H9 (cell line): ENCODE data around the gene DDX51. TPM values are rescaled to one million over a fixed set of nuclear protein-coding genes. Genes with fewer than 3 reads are reported as not detected.

Source experiments
- DNase-seq: peaks from one replicate; pipeline ENCODE4 v3.0.0-alpha.2; 2017
- H2AFZ ChIP-seq: one replicate; pipeline ENCODE4 v1.6.1; 2013; ENCODE audit warnings: mild to moderate bottlenecking, low read length, control low read depth, moderate library complexity
- H2AK5ac ChIP-seq: 2 replicates; pipeline ENCODE4 v1.6.1; 2013; ENCODE audit warnings: low read length, control low read depth, mixed read lengths; ENCODE audit not compliant: insufficient read length
- H2BK120ac ChIP-seq: one replicate; pipeline ENCODE4 v1.6.1; 2013; ENCODE audit warnings: low read depth, mild to moderate bottlenecking, low read length, control low read depth, inconsistent platforms; ENCODE audit not compliant: poor library complexity, severe bottlenecking
- H2BK12ac ChIP-seq: 2 replicates; pipeline ENCODE4 v1.6.1; 2013; ENCODE audit warnings: low read length, control low read depth, mixed read lengths, low read depth; ENCODE audit not compliant: insufficient read length
- H2BK15ac ChIP-seq: 2 replicates; pipeline ENCODE4 v1.6.1; 2013; ENCODE audit warnings: low read depth, low read length, control low read depth
- H2BK20ac ChIP-seq: one replicate; pipeline ENCODE4 v1.6.1; 2013; ENCODE audit warnings: low read depth, mild to moderate bottlenecking, low read length, control low read depth, inconsistent platforms; ENCODE audit not compliant: poor library complexity, severe bottlenecking
- H2BK5ac ChIP-seq: 2 replicates; pipeline ENCODE4 v1.6.1; 2013; ENCODE audit warnings: low read length, control low read depth, mixed read lengths; ENCODE audit not compliant: insufficient read length
- H3K14ac ChIP-seq: 2 replicates; pipeline ENCODE4 v1.6.1; 2013; ENCODE audit warnings: low read length, control low read depth; ENCODE audit not compliant: insufficient read depth
- H3K18ac ChIP-seq: 2 replicates; pipeline ENCODE4 v1.6.1; 2013; ENCODE audit warnings: low read depth, mild to moderate bottlenecking, mixed read lengths, low read length, control low read depth; ENCODE audit not compliant: insufficient read length
- H3K23ac ChIP-seq: 2 replicates; pipeline ENCODE4 v1.6.1; 2013; ENCODE audit warnings: low read length, control low read depth, mixed read lengths, low read depth; ENCODE audit not compliant: insufficient read length
- H3K23me2 ChIP-seq: 2 replicates; pipeline ENCODE4 v1.6.1; 2013; ENCODE audit warnings: low read depth, mild to moderate bottlenecking, mixed read lengths, low read length, control low read depth; ENCODE audit not compliant: insufficient read length, poor library complexity, severe bottlenecking
- H3K27ac ChIP-seq: 2 replicates; pipeline ENCODE4 v1.5.1; 2013; ENCODE audit warnings: low read length, control low read depth, mixed read lengths, low read depth; ENCODE audit not compliant: insufficient read length
- H3K27me3 ChIP-seq: 2 replicates; pipeline ENCODE4 v1.6.1; 2013; ENCODE audit warnings: low read length, control low read depth, inconsistent platforms; ENCODE audit not compliant: insufficient read depth
- H3K4ac ChIP-seq: 2 replicates; pipeline ENCODE4 v1.6.1; 2013; ENCODE audit warnings: low read depth, mild to moderate bottlenecking, control low read depth, inconsistent platforms, low read length, moderate library complexity
- H3K4me1 ChIP-seq: 2 replicates; pipeline ENCODE4 v1.6.1; 2013; ENCODE audit warnings: low read length, control low read depth, inconsistent platforms; ENCODE audit not compliant: insufficient read depth
- H3K4me2 ChIP-seq: 2 replicates; pipeline ENCODE4 v1.6.1; 2013; ENCODE audit warnings: low read length, control low read depth, mixed read lengths; ENCODE audit not compliant: insufficient read length, insufficient read depth
- H3K56ac ChIP-seq: 2 replicates; pipeline ENCODE4 v1.6.1; 2013; ENCODE audit warnings: low read depth, mild to moderate bottlenecking, mixed read lengths, low read length, control low read depth; ENCODE audit not compliant: insufficient read length
- H3K79me1 ChIP-seq: 2 replicates; pipeline ENCODE4 v1.6.1; 2013; ENCODE audit warnings: low read depth, mild to moderate bottlenecking, moderate library complexity, low read length, control low read depth, inconsistent platforms; ENCODE audit not compliant: insufficient read depth, poor library complexity, severe bottlenecking
- H3K79me2 ChIP-seq: 2 replicates; pipeline ENCODE4 v1.6.1; 2013; ENCODE audit warnings: low read length, control low read depth, inconsistent platforms; ENCODE audit not compliant: insufficient read depth
- H3K9ac ChIP-seq: 2 replicates; pipeline ENCODE4 v1.6.1; 2013; ENCODE audit warnings: low read length, control low read depth, mixed read lengths; ENCODE audit not compliant: insufficient read length; ENCODE audit errors: extremely low read depth
- H3K9me3 ChIP-seq: one replicate; pipeline ENCODE4 v1.6.1; 2013; ENCODE audit warnings: low read depth, low read length, inconsistent platforms; ENCODE audit not compliant: control insufficient read depth
- H3T11ph ChIP-seq: one replicate; pipeline ENCODE4 v1.6.1; 2013; ENCODE audit warnings: mild to moderate bottlenecking, low read length, control low read depth, inconsistent platforms
- H4K20me1 ChIP-seq: one replicate; pipeline ENCODE4 v1.6.1; 2013; ENCODE audit not compliant: control insufficient read depth, insufficient read length, insufficient read depth
- H4K5ac ChIP-seq: 2 replicates; pipeline ENCODE4 v1.6.1; 2013; ENCODE audit warnings: low read depth, mild to moderate bottlenecking, mixed read lengths, low read length, control low read depth; ENCODE audit not compliant: insufficient read length
- H4K8ac ChIP-seq: replicated peaks from 2 replicates; pipeline ENCODE4 v1.6.1; 2013; ENCODE audit warnings: low read length, control low read depth, mixed read lengths, low read depth; ENCODE audit not compliant: insufficient read length
- H4K91ac ChIP-seq: 2 replicates; pipeline ENCODE4 v1.6.1; 2013; ENCODE audit warnings: low read depth, mild to moderate bottlenecking, moderate library complexity, mixed read lengths, low read length, control low read depth; ENCODE audit not compliant: insufficient read length
- H3K27ac Mint-ChIP-seq, 3 experiments: 2 replicates in 2 of 3; 3 replicates in 1 of 3; pipeline ENCODE4 v1.8.0; 2020 to 2021; ENCODE audit warnings: mixed read lengths in 3 of 3, mild to moderate bottlenecking in 1 of 3, moderate library complexity in 1 of 3
- H3K27me3 Mint-ChIP-seq: 2 replicates; pipeline ENCODE4 v1.8.0; 2021; ENCODE audit warnings: low read depth, mild to moderate bottlenecking, moderate library complexity, mixed read lengths
- H3K36me3 Mint-ChIP-seq, 3 experiments: 2 replicates in 2 of 3; 3 replicates in 1 of 3; pipeline ENCODE4 v1.8.0; 2020 to 2021; ENCODE audit warnings: low read depth in 3 of 3, mixed read lengths in 3 of 3; ENCODE audit not compliant: insufficient read depth in 1 of 3
- H3K4me1 Mint-ChIP-seq, 2 experiments: 2 replicates each; pipeline ENCODE4 v1.8.0; 2020; ENCODE audit warnings: mixed read lengths in 2 of 2
- H3K4me3 Mint-ChIP-seq, 2 experiments: 2 replicates in 1 of 2; 3 replicates in 1 of 2; pipeline ENCODE4 v1.8.0; 2020 to 2021; ENCODE audit warnings: mild to moderate bottlenecking in 2 of 2, mixed read lengths in 2 of 2, moderate library complexity in 1 of 2
- H3K9me3 Mint-ChIP-seq, 2 experiments: 2 replicates in 1 of 2; 3 replicates in 1 of 2; pipeline ENCODE4 v1.8.0; 2020; ENCODE audit warnings: mild to moderate bottlenecking in 2 of 2, mixed read lengths in 2 of 2, moderate library complexity in 1 of 2
- WGBS: extraction: QIAGEN DNeasy Blood & Tissue Kit; methylation state at CpG from one replicate; pipeline ENCODE4 v1.1.7; 2013; ENCODE audit warnings: missing lambda C conversion rate, low lambda C conversion rate, mixed read lengths; ENCODE audit not compliant: insufficient read length; ENCODE audit errors: extremely low coverage; 5-methylcytosine and 5-hydroxymethylcytosine counted together
- total RNA-seq: library from RNA; stranded (reverse); gene quantifications from 2 replicates; pipeline ENCODE4 v1.2.1, GENCODE V29; 2021
- TF ChIP-seq, protein P1 (sequence below): fragments of 200-600 bp; sonication (generic); conservative IDR thresholded peaks from 3 replicates; pipeline ENCODE4 v1.8.0; 2021; ENCODE audit warnings: antibody characterized with exemption, mild to moderate bottlenecking

DDX51 gene
- total RNA-seq, 1 experiment from 2014 or later = 37.9 TPM

DNA sequence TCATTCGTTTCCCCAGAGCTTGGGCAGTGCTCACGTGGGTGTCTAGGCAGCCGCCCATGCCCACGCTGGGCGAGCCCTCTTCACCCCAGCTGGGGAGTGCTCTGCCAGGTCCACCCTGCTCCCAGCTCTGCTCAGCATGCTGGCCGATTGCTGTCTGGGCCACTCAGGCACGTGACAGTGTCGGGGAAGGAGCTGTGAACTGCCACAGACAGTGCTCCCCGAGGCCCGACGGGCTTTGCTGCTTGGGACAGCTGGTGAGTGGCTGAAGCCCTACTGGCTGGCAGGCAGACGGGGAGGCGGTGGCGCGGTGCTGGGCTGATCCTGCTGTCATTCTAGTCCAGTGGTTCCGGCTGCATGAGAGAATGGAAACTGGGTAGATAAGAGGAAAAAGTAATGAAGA, 15.9 kb upstream of the DDX51 start:
- no peak overlapping the region for H3K23ac ChIP-seq
- no peak overlapping the region for H4K91ac ChIP-seq
- Mint-ChIP-seq H3K27ac (no peak overlapping the region), H3K4me1 (0 out of 4 replicates have a peak, but pooled peaks cover 0 to 2% of the 10 kb centered on the region in 2 experiments), H3K36me3 (no peaks in the 10 kb centered on the region), H3K4me3 (no peak overlapping the region), H3K9me3 (no peaks in the 10 kb centered on the region; a peak in 1 of 5 replicates), H3K27me3 (peaks cover 33% of the 10 kb centered on the region)
- no peak overlapping the region for H4K8ac ChIP-seq
- H2AK5ac ChIP-seq = no peak overlapping the region
- H2BK120ac ChIP-seq = no peak overlapping the region
- no peak overlapping the region for H3K4ac ChIP-seq
- no peak overlapping the region for H3T11ph ChIP-seq
- H2BK12ac ChIP-seq = no peak overlapping the region
- H3K79me2 ChIP-seq = no peaks in the 10 kb centered on the region
- no peak for DNase-seq
- H3K27ac ChIP-seq = no peak overlapping the region
- peaks cover 18% of the 10 kb centered on the region for H3K9me3 ChIP-seq
- H3K14ac ChIP-seq = no peak overlapping the region
- TF ChIP-seq, protein P1, sequence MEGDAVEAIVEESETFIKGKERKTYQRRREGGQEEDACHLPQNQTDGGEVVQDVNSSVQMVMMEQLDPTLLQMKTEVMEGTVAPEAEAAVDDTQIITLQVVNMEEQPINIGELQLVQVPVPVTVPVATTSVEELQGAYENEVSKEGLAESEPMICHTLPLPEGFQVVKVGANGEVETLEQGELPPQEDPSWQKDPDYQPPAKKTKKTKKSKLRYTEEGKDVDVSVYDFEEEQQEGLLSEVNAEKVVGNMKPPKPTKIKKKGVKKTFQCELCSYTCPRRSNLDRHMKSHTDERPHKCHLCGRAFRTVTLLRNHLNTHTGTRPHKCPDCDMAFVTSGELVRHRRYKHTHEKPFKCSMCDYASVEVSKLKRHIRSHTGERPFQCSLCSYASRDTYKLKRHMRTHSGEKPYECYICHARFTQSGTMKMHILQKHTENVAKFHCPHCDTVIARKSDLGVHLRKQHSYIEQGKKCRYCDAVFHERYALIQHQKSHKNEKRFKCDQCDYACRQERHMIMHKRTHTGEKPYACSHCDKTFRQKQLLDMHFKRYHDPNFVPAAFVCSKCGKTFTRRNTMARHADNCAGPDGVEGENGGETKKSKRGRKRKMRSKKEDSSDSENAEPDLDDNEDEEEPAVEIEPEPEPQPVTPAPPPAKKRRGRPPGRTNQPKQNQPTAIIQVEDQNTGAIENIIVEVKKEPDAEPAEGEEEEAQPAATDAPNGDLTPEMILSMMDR = no peak
- H3K4me2 ChIP-seq = no peak overlapping the region
- H3K79me1 ChIP-seq = no peaks in the 10 kb centered on the region
- no peak overlapping the region for H2BK20ac ChIP-seq
- WGBS = no CpG with 5 or more reads among the region's 16 CpGs
- no peak overlapping the region for H2AFZ ChIP-seq
- no peak overlapping the region for H2BK5ac ChIP-seq
- H4K20me1 ChIP-seq = no peaks in the 10 kb centered on the region
- no peak overlapping the region for H4K5ac ChIP-seq
- H3K18ac ChIP-seq = no peak overlapping the region
- H3K27me3 ChIP-seq = no peaks in the 10 kb centered on the region; the same call in 1 of the 2 replicates
- H2BK15ac ChIP-seq = no peak overlapping the region
- no peaks in the 10 kb centered on the region for H3K4me1 ChIP-seq
- H3K56ac ChIP-seq = no peak overlapping the region
- H3K9ac ChIP-seq = no peak overlapping the region
- no peaks in the 10 kb centered on the region for H3K23me2 ChIP-seq
